ENCODE results near the gene VIPAS39. TPM values are rescaled to one million over a fixed set of nuclear protein-coding genes. Genes with fewer than 3 reads are reported as not detected.

Gene VIPAS39
- total and polyA plus RNA-seq, 9 of the 15 experiments (the other 6 are each of a cell fraction or from before 2014, with no cell fraction given) = 5.7 to 25.6 (median 9.9) TPM

GRCh38 chr14:77457522-77458248 lies at the start of gene VIPAS39, which contains the start of gene AHSA1 (continued):
- TF ChIP-seq THRAP3 (IDR thresholded peaks at IDR 0.05; ENCODE audit: borderline replicate concordance) (no peak), SREBF1 (IDR thresholded peaks at IDR 0.05; ENCODE audit: borderline replicate concordance, low read depth, low read length) (peak; percentile 55; the same call in 1 of the 2 replicates), NBN (IDR thresholded peaks at IDR 0.05; ENCODE audit: low read depth) (no peak), MBD2 (IDR thresholded peaks at IDR 0.05; ENCODE audit: borderline replicate concordance, low read depth) (peak; percentile 88), ADNP (tag; IDR thresholded peaks at IDR 0.05) (no peak), SIX5 (IDR thresholded peaks at IDR 0.05; ENCODE audit: borderline replicate concordance in 1 of 2, insufficient read depth in 1 of 2, low read depth in 1 of 2, low read length in 2 of 2) (peak; percentile 90 to 93), HCFC1 (IDR thresholded peaks at IDR 0.05; ENCODE audit: low read depth, low read length) (peak; percentile 94), RUNX1 (IDR thresholded peaks at IDR 0.05; ENCODE audit: low read depth) (no peak), HNRNPUL1 (IDR thresholded peaks at IDR 0.05; ENCODE audit: low read length) (no peak), MLLT1 (IDR thresholded peaks at IDR 0.05) (no peak), CBFA2T2 (conservative IDR thresholded peaks at IDR 0.05) (no peak), SMAD3 (CRISPR knock-in tag; conservative IDR thresholded peaks at IDR 0.05) (no peak), HSF4 (CRISPR knock-in tag; IDR thresholded peaks at IDR 0.05; ENCODE audit: borderline replicate concordance) (no peak), E2F6 (IDR thresholded peaks at IDR 0.05; ENCODE audit: borderline replicate concordance in 1 of 2, extremely low read depth in 1 of 2, insufficient read depth in 1 of 2, insufficient read length in 1 of 2, low read depth in 1 of 2, low read length in 1 of 2, poor library complexity in 1 of 2, severe bottlenecking in 1 of 2) (peak; percentile 40 to 50)
- TF ChIP-seq, protein P1, sequence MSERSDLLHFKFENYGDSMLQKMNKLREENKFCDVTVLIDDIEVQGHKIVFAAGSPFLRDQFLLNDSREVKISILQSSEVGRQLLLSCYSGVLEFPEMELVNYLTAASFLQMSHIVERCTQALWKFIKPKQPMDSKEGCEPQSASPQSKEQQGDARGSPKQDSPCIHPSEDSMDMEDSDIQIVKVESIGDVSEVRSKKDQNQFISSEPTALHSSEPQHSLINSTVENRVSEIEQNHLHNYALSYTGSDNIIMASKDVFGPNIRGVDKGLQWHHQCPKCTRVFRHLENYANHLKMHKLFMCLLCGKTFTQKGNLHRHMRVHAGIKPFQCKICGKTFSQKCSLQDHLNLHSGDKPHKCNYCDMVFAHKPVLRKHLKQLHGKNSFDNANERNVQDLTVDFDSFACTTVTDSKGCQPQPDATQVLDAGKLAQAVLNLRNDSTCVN (CRISPR knock-in tag; IDR thresholded peaks at IDR 0.05) = no peak
- TF ChIP-seq, protein P2, sequence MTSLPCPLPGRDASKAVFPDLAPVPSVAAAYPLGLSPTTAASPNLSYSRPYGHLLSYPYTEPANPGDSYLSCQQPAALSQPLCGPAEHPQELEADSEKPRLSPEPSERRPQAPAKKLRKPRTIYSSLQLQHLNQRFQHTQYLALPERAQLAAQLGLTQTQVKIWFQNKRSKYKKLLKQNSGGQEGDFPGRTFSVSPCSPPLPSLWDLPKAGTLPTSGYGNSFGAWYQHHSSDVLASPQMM (CRISPR knock-in tag; IDR thresholded peaks at IDR 0.05) = no peak
